HPDE6-E6E7 (cell line): ENCODE results near the gene OTOS.

Experiments
- DNase-seq: peaks from one replicate; pipeline ENCODE4 v3.0.0; 2011; ENCODE audit warnings: missing footprints; ENCODE audit errors: extremely low spot score

Gene OTOS

GRCh38 chr2:240151477-240152031, 11.1 kb upstream of the OTOS start:
- no peak for DNase-seq

- DNase-seq, result peak; percentile 58
These were observed 9.7 kb upstream of the OTOS start for GRCh38 chr2:240149943-240150784.

- DNase-seq, result no peak
These were observed 7.6 kb upstream of the OTOS start for GRCh38 chr2:240147911-240148587.

- no peak for DNase-seq
These were observed 6.9 kb upstream of the OTOS start for GRCh38 chr2:240147382-240147781.

- DNase-seq, result no peak
These were observed 6.3 kb upstream of the OTOS start for GRCh38 chr2:240146627-240147278.

- DNase-seq, result no peak
These were observed 5.7 kb upstream of the OTOS start for GRCh38 chr2:240146141-240146561.

- DNase-seq, result no peak
These were observed 5.0 kb upstream of the OTOS start for GRCh38 chr2:240145461-240145860.

GRCh38 chr2:240144649-240145261, 4.3 kb upstream of the OTOS start:
- no peak for DNase-seq

GRCh38 chr2:240143801-240144648, 3.6 kb upstream of the OTOS start:
- DNase-seq, result peak; percentile 58

- DNase-seq, result no peak
These were observed 2.8 kb upstream of the OTOS start for GRCh38 chr2:240143276-240143675.

GRCh38 chr2:240142859-240143258, 2.4 kb upstream of the OTOS start:
- DNase-seq, result no peak

- DNase-seq, result no peak
These were observed 1.9 kb upstream of the OTOS start for GRCh38 chr2:240142256-240142775.

- no peak for DNase-seq
These were observed 1.3 kb upstream of the OTOS start for GRCh38 chr2:240141736-240142135.

GRCh38 chr2:240140920-240141319, 462 bp upstream of the OTOS start:
- DNase-seq, result no peak

- DNase-seq, result no peak
These were observed 628 bp downstream of the OTOS start for GRCh38 chr2:240139666-240140393.

GRCh38 chr2:240139011-240139441, 1.4 kb downstream of the OTOS start:
- DNase-seq, result no peak

- peak; percentile 55 for DNase-seq
These were observed 2.0 kb downstream of the OTOS start for GRCh38 chr2:240138254-240138984.

GRCh38 chr2:240137596-240138253, 2.7 kb downstream of the OTOS start:
- no peak for DNase-seq
